UCSD-AML1 (cell line): ENCODE measurements around the gene CD4.

Experiments
- DNase-seq: peaks from one replicate; lab custom pipeline; 2025; ENCODE audit not compliant: unreplicated experiment; lab: John Stamatoyannopoulos, UW

The CD4 gene

DNA sequence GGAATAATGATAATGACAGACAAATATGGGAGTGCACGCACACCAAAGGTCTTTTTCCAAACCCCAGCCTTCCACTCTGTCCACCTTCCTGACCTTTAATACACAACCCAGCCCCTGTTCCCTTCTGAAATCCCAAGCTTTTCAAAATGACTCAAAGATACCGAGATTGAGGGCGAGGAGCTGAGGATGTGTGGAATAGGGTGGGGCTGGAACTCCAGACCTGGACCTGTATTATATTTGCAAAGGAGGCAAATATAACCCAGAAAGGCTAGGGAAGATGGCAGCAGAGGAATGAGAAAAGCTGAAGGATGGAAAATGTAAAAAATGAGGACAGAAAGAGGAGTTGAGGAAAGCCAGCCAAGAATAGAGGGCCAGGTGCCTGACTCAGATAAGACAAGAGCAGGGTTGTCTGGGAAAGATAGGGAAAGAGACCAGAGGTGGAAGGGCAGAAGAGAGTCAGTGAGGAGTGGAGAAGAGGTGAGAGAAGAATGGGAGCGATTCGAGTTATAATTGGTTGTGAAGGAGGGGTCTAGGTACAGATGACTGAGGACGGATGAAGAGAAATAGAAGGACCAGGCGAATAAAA lies 24.2 kb upstream of the CD4 start:
- no peak for DNase-seq

GRCh38 chr12:6765634-6766581 lies 23.4 kb upstream of the CD4 start, which contains the start of gene PTMS:
Gene PTMS, plus strand, starts transcription at chr12:6766363. Its CDS starts 343 bp downstream, at chr12:6766706.
- peak; percentile 50 for DNase-seq

DNA sequence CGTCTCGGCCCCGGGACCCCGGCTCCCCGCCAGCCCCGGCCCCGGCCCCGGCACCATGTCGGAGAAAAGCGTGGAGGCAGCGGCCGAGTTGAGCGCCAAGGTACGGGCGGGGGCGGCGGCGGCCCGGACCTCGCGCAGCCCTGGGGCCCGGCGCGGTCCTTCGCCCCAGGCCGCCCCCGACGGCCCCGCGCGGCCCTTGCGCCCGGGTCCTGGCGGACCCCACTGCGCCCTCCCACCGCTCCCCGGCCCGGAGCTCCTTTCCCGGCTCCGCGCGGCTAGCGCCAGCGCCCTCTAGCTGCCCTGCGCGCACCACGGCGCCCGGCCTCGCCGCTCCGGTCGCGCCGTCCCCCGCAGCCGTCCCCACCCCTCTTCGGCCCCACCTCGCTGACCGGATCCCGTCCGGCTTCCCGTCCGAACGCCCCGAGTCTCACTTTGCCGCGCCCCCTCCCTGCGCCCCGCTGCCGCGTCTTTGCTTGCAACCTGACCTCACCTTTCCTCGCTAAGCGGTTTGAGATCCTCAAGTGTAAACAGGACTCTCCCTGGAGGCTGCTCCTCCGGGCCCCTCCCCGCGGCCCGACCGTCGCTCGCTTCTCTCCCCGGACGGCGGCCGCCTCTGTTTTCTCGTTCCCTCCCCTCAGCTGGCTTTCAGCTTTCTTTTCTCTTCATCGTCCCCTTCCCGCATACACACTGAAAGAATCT lies 22.5 kb upstream of the CD4 start:
- DNase-seq = peak; percentile 76

DNA sequence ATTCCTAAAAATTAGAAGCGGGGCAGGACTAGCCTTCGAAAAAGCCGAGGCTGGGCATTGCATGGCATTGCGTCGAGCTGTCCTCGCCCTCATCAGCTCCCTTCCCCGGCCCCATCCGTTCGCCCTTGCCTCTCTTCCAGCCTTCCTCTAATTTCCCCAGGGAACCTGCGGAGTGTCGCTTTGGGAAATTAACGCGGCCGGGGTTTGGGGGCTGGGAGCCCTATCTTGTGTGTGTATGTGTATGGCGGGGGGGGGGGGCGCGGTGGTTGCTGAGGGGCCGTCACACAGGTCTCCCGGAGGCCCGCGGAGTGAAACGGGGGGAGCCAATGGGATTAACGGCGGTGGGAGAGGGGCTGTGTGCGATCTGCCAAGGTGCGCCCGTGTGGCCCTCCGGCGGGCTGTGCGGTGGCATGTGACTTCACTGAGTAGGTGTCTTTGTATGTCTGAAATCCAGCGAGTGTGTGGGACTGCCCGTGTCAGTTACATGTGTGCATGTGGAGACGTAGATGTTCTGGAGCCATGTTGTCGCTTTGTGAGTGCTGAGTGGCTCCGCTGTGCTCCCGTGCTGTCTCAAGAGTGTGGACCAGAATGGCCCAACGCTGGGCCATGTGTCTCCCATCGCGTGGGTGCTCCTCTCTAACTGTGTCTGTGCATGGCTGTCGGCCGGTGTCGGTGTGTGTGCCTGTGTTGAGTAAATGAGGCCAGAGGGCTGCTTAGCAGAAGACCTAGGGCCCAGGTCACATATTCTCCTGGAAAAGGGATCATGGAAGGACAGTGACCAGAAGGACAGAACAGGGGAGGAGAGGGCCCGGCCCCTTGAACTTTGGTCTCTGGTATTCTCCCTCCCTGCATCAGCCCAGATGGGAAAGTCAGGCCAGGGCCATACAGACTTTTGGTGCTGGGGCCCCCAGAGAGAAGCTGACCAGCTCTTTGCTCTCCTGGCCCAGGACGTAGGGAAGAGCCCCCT lies 21.7 kb upstream of the CD4 start:
- no peak for DNase-seq

DNA sequence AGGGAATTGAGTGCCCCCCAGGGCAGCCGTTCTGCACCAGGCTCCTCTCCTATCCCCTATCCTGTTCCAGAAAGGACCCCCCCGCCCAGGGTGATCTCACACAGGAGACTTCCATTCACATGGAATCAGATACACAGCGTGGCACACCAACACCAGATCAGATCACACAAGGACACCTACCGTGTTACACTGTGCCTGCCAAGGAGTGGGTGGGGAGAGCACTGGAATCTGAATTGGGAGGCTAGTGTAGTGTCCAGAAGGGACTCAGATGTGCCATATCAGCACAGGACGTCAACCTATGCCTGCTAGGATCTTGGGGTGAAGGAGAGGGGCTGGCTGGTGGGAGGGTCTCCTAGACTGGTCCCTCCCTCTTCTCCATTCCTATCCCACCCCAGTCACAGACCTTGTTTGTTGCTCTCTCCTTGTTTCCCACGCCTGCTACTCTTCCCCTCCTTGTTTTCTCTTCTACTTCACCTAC lies 20.9 kb upstream of the CD4 start:
- DNase-seq = no peak

DNA sequence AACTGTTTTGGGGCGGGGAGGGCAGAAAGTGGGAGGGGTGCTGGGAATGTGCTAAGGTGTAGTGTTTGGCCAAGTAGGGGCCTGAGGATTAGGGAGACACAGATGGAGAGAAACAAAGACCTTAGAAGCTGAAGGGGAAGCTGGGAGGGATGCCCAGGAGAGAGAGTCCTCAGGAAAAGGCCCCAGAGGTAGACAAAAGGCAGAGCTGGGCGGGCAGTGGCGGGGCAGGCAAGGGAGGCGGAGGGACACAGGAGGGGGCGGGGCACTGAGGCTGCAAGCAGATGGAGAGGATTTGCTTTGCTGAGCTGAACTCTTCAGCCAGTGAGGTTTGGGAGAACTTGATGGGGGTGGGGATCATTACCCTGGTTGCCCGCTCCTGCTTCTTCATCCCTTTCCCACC lies 20.3 kb upstream of the CD4 start:
- no peak for DNase-seq

GRCh38 chr12:6769666-6770065 lies 19.7 kb upstream of the CD4 start:
- no peak for DNase-seq

GRCh38 chr12:6770094-6770493 lies 19.2 kb upstream of the CD4 start:
- no peak for DNase-seq

DNA sequence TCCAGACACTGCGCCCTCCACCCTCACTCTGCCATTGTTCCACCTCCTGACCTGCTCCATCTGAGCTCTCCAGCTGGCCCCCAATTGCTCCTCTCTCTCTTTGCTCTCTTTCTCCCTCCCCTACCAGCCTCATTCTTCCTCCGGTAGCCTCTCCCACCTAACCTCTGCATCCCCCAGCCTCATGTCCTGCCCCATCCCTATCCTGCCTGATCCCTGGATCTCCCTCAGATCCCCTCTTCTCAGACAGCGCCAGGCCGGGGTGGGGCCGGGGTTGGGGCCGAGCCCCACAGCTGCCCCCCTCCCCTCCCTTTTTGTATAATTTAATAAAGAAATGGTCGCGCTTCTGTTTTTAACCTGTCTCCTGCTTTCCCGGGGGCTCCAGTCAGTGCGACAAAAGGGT lies 18.7 kb upstream of the CD4 start:
- no peak for DNase-seq

DNA sequence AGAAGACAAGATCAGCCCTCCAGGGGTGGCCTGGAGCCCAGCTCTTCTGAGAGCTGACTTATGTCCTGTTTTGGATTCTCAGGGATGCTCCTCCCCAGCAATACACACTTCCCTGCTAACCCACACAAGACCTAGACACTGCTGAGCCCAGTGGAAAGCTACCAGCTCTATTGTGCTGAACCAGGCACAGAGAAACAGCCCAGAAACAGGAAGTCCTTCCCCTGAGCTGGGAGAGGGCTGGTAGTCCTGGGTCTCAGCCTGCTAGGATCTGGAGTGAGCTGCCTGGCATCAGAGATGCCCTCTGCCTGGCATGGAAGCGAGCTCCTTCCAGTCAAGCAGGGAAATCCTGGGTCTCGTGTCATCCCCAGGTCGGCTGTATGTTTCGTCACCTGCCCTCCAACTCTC lies 18.2 kb upstream of the CD4 start:
- peak; percentile 44 for DNase-seq

GRCh38 chr12:6771509-6772330 lies 17.6 kb upstream of the CD4 start:
- no peak for DNase-seq

GRCh38 chr12:6772331-6772695 lies 17.0 kb upstream of the CD4 start, which contains the start of gene LAG3:
Gene LAG3, plus strand, starts transcription at chr12:6772520. Its CDS starts 333 bp downstream, at chr12:6772853.
- no peak for DNase-seq

GRCh38 chr12:6772726-6773589 lies 16.4 kb upstream of the CD4 start:
- no peak for DNase-seq

- no peak for DNase-seq
Observed at GRCh38 chr12:6773590-6774351, 15.6 kb upstream of the CD4 start.

GRCh38 chr12:6774499-6775062 lies 14.7 kb upstream of the CD4 start:
- no peak for DNase-seq

DNA sequence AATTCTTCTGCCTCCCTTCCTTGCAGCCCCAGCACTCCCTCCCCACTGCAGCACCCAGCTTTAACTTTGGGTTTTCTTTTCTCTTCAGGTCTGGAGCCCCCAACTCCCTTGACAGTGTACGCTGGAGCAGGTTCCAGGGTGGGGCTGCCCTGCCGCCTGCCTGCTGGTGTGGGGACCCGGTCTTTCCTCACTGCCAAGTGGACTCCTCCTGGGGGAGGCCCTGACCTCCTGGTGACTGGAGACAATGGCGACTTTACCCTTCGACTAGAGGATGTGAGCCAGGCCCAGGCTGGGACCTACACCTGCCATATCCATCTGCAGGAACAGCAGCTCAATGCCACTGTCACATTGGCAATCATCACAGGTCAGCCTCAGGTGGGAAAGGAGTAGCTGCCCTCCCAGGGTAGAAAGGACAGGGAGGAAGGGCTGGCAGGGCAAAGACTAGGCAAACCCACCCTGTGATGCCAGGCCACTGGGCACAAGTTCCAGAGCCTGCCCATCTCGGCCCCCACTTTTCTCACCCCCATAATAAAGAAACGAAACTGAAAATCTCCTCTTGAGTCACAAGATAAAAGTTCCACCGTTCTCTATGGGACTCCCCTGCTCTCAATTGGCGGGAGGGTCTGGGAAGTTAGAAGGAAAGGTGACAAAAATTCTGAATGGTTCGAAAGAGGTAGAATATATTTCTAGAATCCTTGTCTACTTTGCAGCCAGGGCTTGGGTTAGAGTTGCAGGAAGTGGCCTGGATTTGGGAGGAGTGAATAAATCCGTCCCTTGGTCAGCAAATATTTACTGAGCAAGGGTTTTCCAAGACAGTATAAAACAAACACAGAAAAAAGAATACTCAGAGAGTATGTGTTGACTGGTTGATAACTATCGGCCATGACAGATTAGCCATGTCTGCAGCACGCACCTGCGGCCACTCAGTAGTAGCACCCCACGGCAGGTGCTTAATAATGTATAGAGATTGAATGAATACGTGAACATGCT lies 13.8 kb upstream of the CD4 start:
- DNase-seq = no peak
